H1 (cell line): ENCODE measurements around the gene GSTA2. TPM values are rescaled to one million over a fixed set of nuclear protein-coding genes. Genes with fewer than 3 reads are reported as not detected.

Experiments used
- CTCF ChIA-PET: fragments of 300-600 bp; sonication (Branson Sonifier 250); formaldehyde crosslinking; loops from one replicate; lab custom pipeline; 2021; ENCODE audit not compliant: partially characterized antibody; lab: Charles Lee
- POLR2A ChIA-PET: fragments of 300-600 bp; sonication (Branson Sonifier 250); formaldehyde crosslinking; loops from one replicate; lab custom pipeline; 2021; ENCODE audit warnings: inconsistent platforms; ENCODE audit not compliant: partially characterized antibody; lab: Charles Lee
- DNase-seq, 2 experiments: peaks; one replicate each; pipeline versions ENCODE4 v3.0.0 to v3.0.0-alpha.2; 2010 to 2022; ENCODE audit warnings: low spot score in 2 of 2, low read depth in 1 of 2, mixed read lengths in 1 of 2
- FAIRE-seq: peaks from 2 replicates; lab custom pipeline; 2011; peaks lifted over from hg19 to GRCh38; lab: Jason Lieb, UNC
- H2AFZ ChIP-seq: 2 replicates; pipeline ENCODE4 v1.8.1; 2012; ENCODE audit warnings: low read length, inconsistent platforms
- H2AK5ac ChIP-seq: 2 replicates; pipeline ENCODE4 v1.6.1; 2013; ENCODE audit warnings: low read depth, low read length
- H2BK120ac ChIP-seq: replicated peaks from 2 replicates; pipeline ENCODE3; 2013; ENCODE audit warnings: low read depth, low read length, inconsistent platforms
- H2BK12ac ChIP-seq: 2 replicates; pipeline ENCODE4 v1.6.1; 2013; ENCODE audit warnings: low read depth, low read length
- H2BK15ac ChIP-seq: 2 replicates; pipeline ENCODE4 v1.6.1; 2013; ENCODE audit warnings: low read length
- H2BK20ac ChIP-seq: 2 replicates; pipeline ENCODE4 v1.6.1; 2013; ENCODE audit warnings: low read length
- H2BK5ac ChIP-seq: 2 replicates; pipeline ENCODE4 v1.6.1; 2013; ENCODE audit warnings: low read depth, low read length
- H3K14ac ChIP-seq: 2 replicates; pipeline ENCODE4 v1.6.1; 2013; ENCODE audit warnings: inconsistent platforms; ENCODE audit not compliant: insufficient read length
- H3K18ac ChIP-seq: 2 replicates; pipeline ENCODE4 v1.6.1; 2013; ENCODE audit warnings: low read length; ENCODE audit errors: extremely low read depth
- H3K23ac ChIP-seq: 2 replicates; pipeline ENCODE4 v1.6.1; 2013; ENCODE audit warnings: inconsistent platforms; ENCODE audit not compliant: insufficient read length
- H3K23me2 ChIP-seq: 2 replicates; pipeline ENCODE4 v1.6.1; 2013; ENCODE audit warnings: low read depth, low read length
- H3K27ac ChIP-seq: 2 replicates; pipeline ENCODE4 v1.6.1; 2011; ENCODE audit warnings: low read depth, low read length, inconsistent platforms
- H3K27me3 ChIP-seq, 4 experiments: replicated peaks in 1 of 4; 1 replicate in 1 of 4; 2 replicates in 3 of 4; pipeline versions ENCODE4 v1.6.1 to v1.8.1; 2011 to 2013; ENCODE audit warnings: low read length in 3 of 4, mild to moderate bottlenecking in 3 of 4, inconsistent platforms in 2 of 4, mixed read lengths in 2 of 4, moderate library complexity in 1 of 4; ENCODE audit not compliant: control insufficient read depth in 3 of 4, insufficient read depth in 3 of 4; ENCODE audit errors: extremely low read depth in 1 of 4
- H3K36me3 ChIP-seq, 4 experiments: 2 replicates each; pipeline versions ENCODE4 v1.6.1 to v1.8.1; 2011 to 2013; ENCODE audit warnings: mild to moderate bottlenecking in 4 of 4, low read length in 3 of 4, moderate library complexity in 2 of 4, control low read depth in 1 of 4, inconsistent platforms in 1 of 4; ENCODE audit not compliant: insufficient read depth in 4 of 4, control insufficient read depth in 2 of 4
- H3K4ac ChIP-seq: replicated peaks from 2 replicates; pipeline ENCODE3; 2013; ENCODE audit warnings: low read length, low read depth, mixed read lengths, inconsistent platforms; ENCODE audit not compliant: insufficient read length
- H3K4me1 ChIP-seq, 4 experiments: replicated peaks in 1 of 4; 1 replicate in 1 of 4; 2 replicates in 3 of 4; pipeline versions ENCODE4 v1.6.1 to v1.8.1; 2011 to 2013; ENCODE audit warnings: low read length in 3 of 4, inconsistent platforms in 2 of 4, mixed read lengths in 1 of 4; ENCODE audit not compliant: insufficient read depth in 4 of 4, control insufficient read depth in 3 of 4
- H3K4me2 ChIP-seq, 2 experiments: 2 replicates each; pipeline versions ENCODE4 v1.6.1 to v1.8.1; 2011 to 2013; ENCODE audit warnings: low read depth in 2 of 2, low read length in 2 of 2, control low read depth in 1 of 2, inconsistent platforms in 1 of 2, mild to moderate bottlenecking in 1 of 2; ENCODE audit not compliant: insufficient read depth in 1 of 2
- H3K4me3 ChIP-seq, 4 experiments: fragments of 200-600, 300-600 bp in 1 of 4; sonication (generic), shearing (Covaris generic), sonication (Bioruptor Twin) in 1 of 4; 2 replicates each; pipeline versions ENCODE4 v1.5.1 to v1.8.1; 2011 to 2016; ENCODE audit warnings: low read length in 4 of 4, low read depth in 3 of 4, control low read depth in 2 of 4, inconsistent platforms in 2 of 4, mild to moderate bottlenecking in 2 of 4, mixed read lengths in 1 of 4, moderate library complexity in 1 of 4; ENCODE audit not compliant: insufficient read depth in 2 of 4; ENCODE audit errors: extremely low read depth in 1 of 4
- H3K56ac ChIP-seq: replicated peaks from 2 replicates; pipeline ENCODE3; 2013; ENCODE audit warnings: low read depth, mild to moderate bottlenecking, mixed read lengths, low read length, inconsistent platforms; ENCODE audit not compliant: insufficient read length
- H3K79me1 ChIP-seq: 2 replicates; pipeline ENCODE4 v1.6.1; 2013; ENCODE audit warnings: low read depth, low read length, control low read depth
- H3K79me2 ChIP-seq, 2 experiments: 2 replicates each; pipeline versions ENCODE4 v1.6.1 to v1.8.1; 2012 to 2013; ENCODE audit warnings: low read length in 2 of 2, mild to moderate bottlenecking in 2 of 2, inconsistent platforms in 1 of 2; ENCODE audit not compliant: insufficient read depth in 2 of 2, control insufficient read depth in 1 of 2
- H3K9ac ChIP-seq, 4 experiments: replicated peaks in 1 of 4; 1 replicate in 1 of 4; 2 replicates in 3 of 4; pipeline versions ENCODE4 v1.6.1 to v1.8.1; 2011 to 2013; ENCODE audit warnings: low read depth in 3 of 4, low read length in 3 of 4, control low read depth in 2 of 4, mild to moderate bottlenecking in 2 of 4, moderate library complexity in 2 of 4, inconsistent platforms in 1 of 4; ENCODE audit errors: extremely low read depth in 1 of 4
- H3K9me3 ChIP-seq, 2 experiments: 2 replicates each; pipeline versions ENCODE4 v1.6.1 to v1.8.1; 2012 to 2013; ENCODE audit warnings: mild to moderate bottlenecking in 2 of 2, moderate library complexity in 2 of 2, control low read depth in 1 of 2, inconsistent platforms in 1 of 2, low read depth in 1 of 2, low read length in 1 of 2, mixed read lengths in 1 of 2; ENCODE audit not compliant: insufficient read depth in 2 of 2
- H4K20me1 ChIP-seq, 2 experiments: replicated peaks in 1 of 2; 2 replicates each; pipeline versions ENCODE3 to v1.8.1; 2011 to 2013; ENCODE audit warnings: inconsistent platforms in 2 of 2, low read length in 2 of 2, mild to moderate bottlenecking in 1 of 2; ENCODE audit not compliant: insufficient read depth in 2 of 2, control insufficient read depth in 1 of 2
- H4K5ac ChIP-seq: 2 replicates; pipeline ENCODE4 v1.6.1; 2013; ENCODE audit warnings: low read length, low read depth, mixed read lengths, inconsistent platforms; ENCODE audit not compliant: insufficient read length
- H4K8ac ChIP-seq: 2 replicates; pipeline ENCODE4 v1.8.0; 2013; ENCODE audit warnings: mild to moderate bottlenecking, moderate library complexity, low read length, inconsistent platforms; ENCODE audit not compliant: insufficient read depth; ENCODE audit errors: extremely low read depth
- H4K91ac ChIP-seq: replicated peaks from 2 replicates; pipeline ENCODE3; 2013; ENCODE audit warnings: low read length, mixed read lengths, inconsistent platforms; ENCODE audit not compliant: insufficient read length
- ASH2L ChIP-seq: fragments of 200-600, 300-600 bp; sonication (generic); IDR thresholded peaks from one replicate; pipeline ENCODE4 v1.7.1; 2017; ENCODE audit warnings: low read length
- BACH1 ChIP-seq: IDR thresholded peaks from 2 replicates; pipeline ENCODE4 v1.6.1; 2012; ENCODE audit warnings: low read length, improper control_type of control experiment
- CEBPB ChIP-seq: IDR thresholded peaks from 2 replicates; pipeline ENCODE4 v1.6.1; 2012; ENCODE audit warnings: low read depth, low read length
- CHD2 ChIP-seq: IDR thresholded peaks from 2 replicates; pipeline ENCODE4 v1.6.1; 2012; ENCODE audit warnings: low read length, improper control_type of control experiment
- CTBP2 ChIP-seq: IDR thresholded peaks from 2 replicates; pipeline ENCODE4 v1.7.0; 2011; ENCODE audit warnings: borderline replicate concordance, mild to moderate bottlenecking, moderate library complexity, mixed read lengths, low read length; ENCODE audit not compliant: insufficient read depth, insufficient read length
- FOSL1 ChIP-seq: IDR thresholded peaks from 2 replicates; pipeline ENCODE4 v1.6.1; 2011; ENCODE audit warnings: mild to moderate bottlenecking, low read depth, low read length, moderate library complexity; ENCODE audit not compliant: insufficient read depth
- GABPA ChIP-seq: IDR thresholded peaks from 2 replicates; pipeline ENCODE4 v1.6.1; 2011; ENCODE audit warnings: mild to moderate bottlenecking, low read length, moderate library complexity, borderline replicate concordance; ENCODE audit not compliant: insufficient read depth
- HDAC2 ChIP-seq, 2 experiments: fragments of 300-600 bp in 1 of 2; sonication (generic) in 1 of 2; IDR thresholded peaks; 2 replicates each; pipeline ENCODE4 v1.6.1; 2011 to 2012; ENCODE audit warnings: low read depth in 2 of 2, low read length in 2 of 2, mild to moderate bottlenecking in 2 of 2, moderate library complexity in 2 of 2, borderline replicate concordance in 1 of 2, inconsistent platforms in 1 of 2
- KDM5A ChIP-seq: fragments of 200-600 bp; IDR thresholded peaks from 2 replicates; pipeline ENCODE4 v1.7.1; 2012; ENCODE audit warnings: mild to moderate bottlenecking, low read length, inconsistent platforms, mixed read lengths
- POLR2A ChIP-seq, 2 experiments: IDR thresholded peaks; 1 replicate in 1 of 2; 2 replicates in 1 of 2; pipeline ENCODE4 v1.6.1; 2011; ENCODE audit warnings: low read depth in 2 of 2, low read length in 2 of 2, mild to moderate bottlenecking in 2 of 2; ENCODE audit errors: control extremely low read depth in 1 of 2
- POU5F1 ChIP-seq: IDR thresholded peaks from 2 replicates; pipeline ENCODE4 v1.6.1; 2011; ENCODE audit warnings: low read depth, mild to moderate bottlenecking, low read length, moderate library complexity
- RAD21 ChIP-seq, 2 experiments: IDR thresholded peaks in 1 of 2; conservative IDR thresholded peaks in 1 of 2; 2 replicates each; pipeline ENCODE4 v1.6.1; 2011; ENCODE audit warnings: low read depth in 2 of 2, low read length in 2 of 2, improper control_type of control experiment in 1 of 2, inconsistent platforms in 1 of 2, mild to moderate bottlenecking in 1 of 2, moderate library complexity in 1 of 2
- SAP30 ChIP-seq: fragments of 300-600 bp; sonication (generic); IDR thresholded peaks from 2 replicates; pipeline ENCODE4 v1.7.1; 2012; ENCODE audit warnings: low read length, moderate library complexity, mild to moderate bottlenecking, inconsistent platforms; ENCODE audit not compliant: insufficient read depth, insufficient replicate concordance
- TBP ChIP-seq: IDR thresholded peaks from 2 replicates; pipeline ENCODE4 v1.6.1; 2011; ENCODE audit warnings: low read depth, low read length, improper control_type of control experiment
- WGBS, 2 experiments: shearing (Covaris generic) in 1 of 2; methylation state at CpG; one replicate each; pipeline versions ENCODE4 v1.1.6 to v1.1.7; 2013 to 2015; ENCODE audit warnings: low lambda C conversion rate in 2 of 2, mixed read lengths in 2 of 2, inconsistent platforms in 1 of 2, low coverage in 1 of 2, missing lambda C conversion rate in 1 of 2; ENCODE audit not compliant: insufficient replicate concordance in 2 of 2, insufficient coverage in 1 of 2, insufficient read length in 1 of 2; ENCODE audit errors: extremely low coverage in 1 of 2, missing lambda C conversion rate in 1 of 2; 5-methylcytosine and 5-hydroxymethylcytosine counted together
- polyA plus RNA-seq, 7 experiments: library from polyadenylated mRNA; depleted of rRNA in 3 of 7; stranded (reverse) in 5 of 7; unstranded in 2 of 7; fragments of >200 nt in 5 of 7; fragments of 200-250 nt in 2 of 7; gene quantifications; 1 replicate in 5 of 7; 2 replicates in 1 of 7; 4 replicates in 1 of 7; pipeline versions ENCODE4 v1.2.1 to v1.2.3, GENCODE V29; 2011 to 2013; ENCODE audit warnings: missing spikeins in 2 of 7, mixed read lengths in 2 of 7
- total RNA-seq: library from RNA; stranded (reverse); fragmentation: NEBNext Ultra II Directional; extraction: Animal tissue kit (Norgen Biotek cat#: 25700); gene quantifications from 2 replicates; pipeline ENCODE4 v1.2.1, GENCODE V29; 2021

GSTA2 gene
- total and polyA plus RNA-seq, 2 of the 8 experiments (the other 6 are each of a cell fraction or from before 2014, with no cell fraction given): 0.05 TPM; not detected in 1

DNA sequence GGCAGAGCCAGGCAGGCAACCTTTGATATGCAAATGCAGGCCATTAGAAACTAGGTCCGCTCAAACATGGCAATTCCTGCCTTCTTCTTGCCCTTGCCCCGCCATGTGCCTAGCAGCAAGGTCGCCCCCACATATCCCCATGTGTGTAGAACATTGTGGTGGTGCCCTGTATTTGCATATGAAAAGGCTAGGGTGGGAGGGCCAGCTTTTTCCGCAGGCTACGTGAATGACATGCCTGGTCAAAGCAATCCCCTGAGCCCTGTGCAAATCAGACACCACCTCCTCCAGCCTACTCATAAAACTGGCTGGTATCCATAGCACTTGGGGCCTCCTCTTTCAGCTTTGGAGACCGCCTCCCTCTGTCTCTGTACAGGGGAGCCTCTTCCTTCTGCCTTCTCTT lies 31.6 kb downstream of the GSTA2 start:
- no peak overlapping the region for H3K14ac ChIP-seq
- H3K23me2 ChIP-seq: no peaks in the 10 kb centered on the region
- H3K79me1 ChIP-seq: no peaks in the 10 kb centered on the region; the same call in 1 of the 2 replicates
- no peak overlapping the region for H4K8ac ChIP-seq
- H2BK15ac ChIP-seq: no peak overlapping the region
- no peak overlapping the region; the same call in 1 of the 2 replicates for H3K18ac ChIP-seq
- peaks cover 0 to 8% (median 2%) of the 10 kb centered on the region in 4 experiments; a peak in 3 of 7 replicates for H3K4me1 ChIP-seq
- no peak overlapping the region for H3K56ac ChIP-seq
- no peak for FAIRE-seq
- H2AFZ ChIP-seq: no peak overlapping the region
- no peak overlapping the region for H4K5ac ChIP-seq
- H3K27ac ChIP-seq: no peak overlapping the region
- no peak for DNase-seq
- no peak overlapping the region for H3K4me2 ChIP-seq
- no peaks in the 10 kb centered on the region for H3K9me3 ChIP-seq
- no peak overlapping the region for H3K23ac ChIP-seq
- 53% methylated on average over 5 of the region's 6 CpGs; no CpG with 5 or more reads in 1 of the 2 experiments for WGBS, 2 experiments
- no peak overlapping the region for H3K4ac ChIP-seq
- no peak overlapping the region for H3K4me3 ChIP-seq
- ChIA-PET POLR2A (no interaction called here), CTCF (interaction anchor here (1.1 to 2.3 kb wide), 2 partner anchors 8 to 11 kb away, joined by 4 to 7 read pairs; no protein-coding TSS in a partner anchor)
- no peaks in the 10 kb centered on the region for H3K36me3 ChIP-seq
- no peak overlapping the region for H2BK20ac ChIP-seq
- no peak overlapping the region for H2BK5ac ChIP-seq
- H4K91ac ChIP-seq: no peak overlapping the region
- H2AK5ac ChIP-seq: no peak overlapping the region
- H4K20me1 ChIP-seq: no peaks in the 10 kb centered on the region
- H2BK120ac ChIP-seq: no peak overlapping the region
- H2BK12ac ChIP-seq: no peak overlapping the region
- no peaks in the 10 kb centered on the region for H3K27me3 ChIP-seq
- H3K9ac ChIP-seq: no peak overlapping the region
- no peaks in the 10 kb centered on the region for H3K79me2 ChIP-seq
- TF ChIP-seq RAD21 (IDR thresholded peaks at IDR 0.05 in 1 of 2, conservative IDR thresholded peaks at IDR 0.05 in 1 of 2; ENCODE audit: low read depth in 2 of 2, low read length in 2 of 2): no peak
- TF ChIP-seq CTBP2: no peak
- no peak for TF ChIP-seq CEBPB
- TF ChIP-seq GABPA: no peak
- no peak for TF ChIP-seq TBP
- no peak for TF ChIP-seq FOSL1
- TF ChIP-seq ASH2L: no peak
- no peak for TF ChIP-seq POLR2A (IDR thresholded peaks at IDR 0.05; ENCODE audit: control extremely low read depth in 1 of 2, low read depth in 2 of 2, low read length in 2 of 2)
- no peak for TF ChIP-seq CHD2
- no peak for TF ChIP-seq HDAC2 (IDR thresholded peaks at IDR 0.05; ENCODE audit: borderline replicate concordance in 1 of 2, low read depth in 2 of 2, low read length in 2 of 2)
- no peak for TF ChIP-seq POU5F1
- TF ChIP-seq BACH1: no peak
- TF ChIP-seq SAP30: no peak
- TF ChIP-seq KDM5A: no peak
